ENCODE data around the gene VWA1.

The VWA1 gene

DNA sequence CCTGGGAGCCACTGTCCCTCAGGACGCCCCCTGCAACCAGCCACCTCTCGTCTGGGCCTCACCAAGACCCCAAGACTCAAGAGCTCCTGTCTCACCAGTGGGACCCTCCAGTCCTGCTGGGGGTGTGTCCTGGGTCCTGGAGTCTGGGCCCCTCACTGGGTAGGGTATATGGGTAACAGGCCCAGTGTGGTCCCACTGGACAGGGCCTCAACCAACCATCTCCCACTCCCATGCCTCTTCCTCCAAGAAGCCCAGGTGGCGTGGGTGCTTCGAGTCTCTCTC lies 725 bp upstream of the VWA1 start (continued):
- no peak for TF ChIP-seq ZFP3 (CRISPR knock-in tag; IDR thresholded peaks at IDR 0.05)
- no peak for TF ChIP-seq ZC3H10 (CRISPR knock-in tag; IDR thresholded peaks at IDR 0.05)
- no peak for TF ChIP-seq GLIS3 (CRISPR knock-in tag; IDR thresholded peaks at IDR 0.05)
- no peak for TF ChIP-seq ISL1 (CRISPR knock-in tag; IDR thresholded peaks at IDR 0.05)
- TF ChIP-seq BACH2 (CRISPR knock-in tag; IDR thresholded peaks at IDR 0.05; ENCODE audit: borderline replicate concordance): no peak
- no peak for TF ChIP-seq ARNTL (CRISPR knock-in tag; IDR thresholded peaks at IDR 0.05; ENCODE audit: borderline replicate concordance, low read depth)
- no peak for TF ChIP-seq ZNF565 (CRISPR knock-in tag; conservative IDR thresholded peaks at IDR 0.05; ENCODE audit: low read depth)
- TF ChIP-seq, protein P1, sequence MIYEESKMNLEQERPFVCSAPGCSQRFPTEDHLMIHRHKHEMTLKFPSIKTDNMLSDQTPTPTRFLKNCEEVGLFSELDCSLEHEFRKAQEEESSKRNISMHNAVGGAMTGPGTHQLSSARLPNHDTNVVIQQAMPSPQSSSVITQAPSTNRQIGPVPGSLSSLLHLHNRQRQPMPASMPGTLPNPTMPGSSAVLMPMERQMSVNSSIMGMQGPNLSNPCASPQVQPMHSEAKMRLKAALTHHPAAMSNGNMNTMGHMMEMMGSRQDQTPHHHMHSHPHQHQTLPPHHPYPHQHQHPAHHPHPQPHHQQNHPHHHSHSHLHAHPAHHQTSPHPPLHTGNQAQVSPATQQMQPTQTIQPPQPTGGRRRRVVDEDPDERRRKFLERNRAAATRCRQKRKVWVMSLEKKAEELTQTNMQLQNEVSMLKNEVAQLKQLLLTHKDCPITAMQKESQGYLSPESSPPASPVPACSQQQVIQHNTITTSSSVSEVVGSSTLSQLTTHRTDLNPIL (CRISPR knock-in tag; IDR thresholded peaks at IDR 0.05; ENCODE audit: low read depth): no peak
- TF ChIP-seq ESRRG (CRISPR knock-in tag; IDR thresholded peaks at IDR 0.05): no peak
- TF ChIP-seq SNAI2 (CRISPR knock-in tag; IDR thresholded peaks at IDR 0.05): no peak
- TF ChIP-seq, protein P2, sequence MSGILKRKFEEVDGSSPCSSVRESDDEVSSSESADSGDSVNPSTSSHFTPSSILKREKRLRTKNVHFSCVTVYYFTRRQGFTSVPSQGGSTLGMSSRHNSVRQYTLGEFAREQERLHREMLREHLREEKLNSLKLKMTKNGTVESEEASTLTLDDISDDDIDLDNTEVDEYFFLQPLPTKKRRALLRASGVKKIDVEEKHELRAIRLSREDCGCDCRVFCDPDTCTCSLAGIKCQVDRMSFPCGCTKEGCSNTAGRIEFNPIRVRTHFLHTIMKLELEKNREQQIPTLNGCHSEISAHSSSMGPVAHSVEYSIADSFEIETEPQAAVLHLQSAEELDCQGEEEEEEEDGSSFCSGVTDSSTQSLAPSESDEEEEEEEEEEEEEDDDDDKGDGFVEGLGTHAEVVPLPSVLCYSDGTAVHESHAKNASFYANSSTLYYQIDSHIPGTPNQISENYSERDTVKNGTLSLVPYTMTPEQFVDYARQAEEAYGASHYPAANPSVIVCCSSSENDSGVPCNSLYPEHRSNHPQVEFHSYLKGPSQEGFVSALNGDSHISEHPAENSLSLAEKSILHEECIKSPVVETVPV (CRISPR knock-in tag; IDR thresholded peaks at IDR 0.05): no peak

GRCh38 chr1:1435911-1436629 lies 580 bp downstream of the VWA1 start:
- ATAC-seq: no peak
- no peak for TF ChIP-seq ZFP30 (CRISPR knock-in tag; IDR thresholded peaks at IDR 0.05)
- TF ChIP-seq, protein P3, sequence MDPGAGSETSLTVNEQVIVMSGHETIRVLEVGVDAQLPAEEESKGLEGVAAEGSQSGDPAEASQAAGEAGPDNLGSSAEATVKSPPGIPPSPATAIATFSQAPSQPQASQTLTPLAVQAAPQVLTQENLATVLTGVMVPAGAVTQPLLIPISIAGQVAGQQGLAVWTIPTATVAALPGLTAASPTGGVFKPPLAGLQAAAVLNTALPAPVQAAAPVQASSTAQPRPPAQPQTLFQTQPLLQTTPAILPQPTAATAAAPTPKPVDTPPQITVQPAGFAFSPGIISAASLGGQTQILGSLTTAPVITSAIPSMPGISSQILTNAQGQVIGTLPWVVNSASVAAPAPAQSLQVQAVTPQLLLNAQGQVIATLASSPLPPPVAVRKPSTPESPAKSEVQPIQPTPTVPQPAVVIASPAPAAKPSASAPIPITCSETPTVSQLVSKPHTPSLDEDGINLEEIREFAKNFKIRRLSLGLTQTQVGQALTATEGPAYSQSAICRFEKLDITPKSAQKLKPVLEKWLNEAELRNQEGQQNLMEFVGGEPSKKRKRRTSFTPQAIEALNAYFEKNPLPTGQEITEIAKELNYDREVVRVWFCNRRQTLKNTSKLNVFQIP (CRISPR knock-in tag; IDR thresholded peaks at IDR 0.05; ENCODE audit: borderline replicate concordance, low read depth): no peak

DNA sequence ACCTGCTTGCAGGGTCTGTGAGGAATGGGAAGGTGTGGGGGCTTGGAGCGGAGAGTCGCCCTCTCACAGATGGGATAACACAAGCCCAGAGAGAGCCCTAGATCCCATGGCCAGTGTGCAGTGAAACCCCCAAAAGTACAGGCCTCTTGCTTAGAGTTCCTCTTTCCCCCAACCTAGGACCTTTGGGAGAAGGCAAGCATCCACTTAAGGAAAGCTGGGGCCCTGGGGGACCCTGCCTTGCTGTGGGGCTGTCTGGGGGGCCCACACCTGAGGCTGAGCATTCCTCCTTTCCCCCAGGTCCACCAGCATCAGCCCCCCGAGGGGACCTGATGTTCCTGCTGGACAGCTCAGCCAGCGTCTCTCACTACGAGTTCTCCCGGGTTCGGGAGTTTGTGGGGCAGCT lies 1.1 kb downstream of the VWA1 start:
- no peak for ATAC-seq
- no peak for TF ChIP-seq ZFP3 (CRISPR knock-in tag; IDR thresholded peaks at IDR 0.05)
- no peak for TF ChIP-seq PATZ1 (CRISPR knock-in tag; IDR thresholded peaks at IDR 0.05; ENCODE audit: borderline replicate concordance)
- TF ChIP-seq, protein P1 (CRISPR knock-in tag; IDR thresholded peaks at IDR 0.05; ENCODE audit: low read depth): no peak
- TF ChIP-seq ZNF565 (CRISPR knock-in tag; conservative IDR thresholded peaks at IDR 0.05; ENCODE audit: low read depth): no peak
- TF ChIP-seq TCF4 (CRISPR knock-in tag; IDR thresholded peaks at IDR 0.05; ENCODE audit: borderline replicate concordance): no peak
- TF ChIP-seq, protein P4, sequence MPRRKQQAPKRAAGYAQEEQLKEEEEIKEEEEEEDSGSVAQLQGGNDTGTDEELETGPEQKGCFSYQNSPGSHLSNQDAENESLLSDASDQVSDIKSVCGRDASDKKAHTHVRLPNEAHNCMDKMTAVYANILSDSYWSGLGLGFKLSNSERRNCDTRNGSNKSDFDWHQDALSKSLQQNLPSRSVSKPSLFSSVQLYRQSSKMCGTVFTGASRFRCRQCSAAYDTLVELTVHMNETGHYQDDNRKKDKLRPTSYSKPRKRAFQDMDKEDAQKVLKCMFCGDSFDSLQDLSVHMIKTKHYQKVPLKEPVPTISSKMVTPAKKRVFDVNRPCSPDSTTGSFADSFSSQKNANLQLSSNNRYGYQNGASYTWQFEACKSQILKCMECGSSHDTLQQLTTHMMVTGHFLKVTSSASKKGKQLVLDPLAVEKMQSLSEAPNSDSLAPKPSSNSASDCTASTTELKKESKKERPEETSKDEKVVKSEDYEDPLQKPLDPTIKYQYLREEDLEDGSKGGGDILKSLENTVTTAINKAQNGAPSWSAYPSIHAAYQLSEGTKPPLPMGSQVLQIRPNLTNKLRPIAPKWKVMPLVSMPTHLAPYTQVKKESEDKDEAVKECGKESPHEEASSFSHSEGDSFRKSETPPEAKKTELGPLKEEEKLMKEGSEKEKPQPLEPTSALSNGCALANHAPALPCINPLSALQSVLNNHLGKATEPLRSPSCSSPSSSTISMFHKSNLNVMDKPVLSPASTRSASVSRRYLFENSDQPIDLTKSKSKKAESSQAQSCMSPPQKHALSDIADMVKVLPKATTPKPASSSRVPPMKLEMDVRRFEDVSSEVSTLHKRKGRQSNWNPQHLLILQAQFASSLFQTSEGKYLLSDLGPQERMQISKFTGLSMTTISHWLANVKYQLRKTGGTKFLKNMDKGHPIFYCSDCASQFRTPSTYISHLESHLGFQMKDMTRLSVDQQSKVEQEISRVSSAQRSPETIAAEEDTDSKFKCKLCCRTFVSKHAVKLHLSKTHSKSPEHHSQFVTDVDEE (CRISPR knock-in tag; IDR thresholded peaks at IDR 0.05): no peak
- TF ChIP-seq ISL1 (CRISPR knock-in tag; IDR thresholded peaks at IDR 0.05): no peak
- TF ChIP-seq OSR1 (CRISPR knock-in tag; IDR thresholded peaks at IDR 0.05): no peak
- no peak for TF ChIP-seq ZNF8 (CRISPR knock-in tag; IDR thresholded peaks at IDR 0.05)
- TF ChIP-seq TOX (CRISPR knock-in tag; IDR thresholded peaks at IDR 0.05; ENCODE audit: borderline replicate concordance): no peak
- no peak for TF ChIP-seq PPARA (CRISPR knock-in tag; IDR thresholded peaks at IDR 0.05; ENCODE audit: borderline replicate concordance)
- TF ChIP-seq BACH2 (CRISPR knock-in tag; IDR thresholded peaks at IDR 0.05; ENCODE audit: borderline replicate concordance): no peak
- TF ChIP-seq, protein P2 (CRISPR knock-in tag; IDR thresholded peaks at IDR 0.05): no peak
- TF ChIP-seq ZNF70 (CRISPR knock-in tag; IDR thresholded peaks at IDR 0.05): no peak
- TF ChIP-seq ZC3H10 (CRISPR knock-in tag; IDR thresholded peaks at IDR 0.05): no peak
- TF ChIP-seq ARNTL (CRISPR knock-in tag; IDR thresholded peaks at IDR 0.05; ENCODE audit: borderline replicate concordance, low read depth): no peak
- no peak for TF ChIP-seq CSDC2 (CRISPR knock-in tag; IDR thresholded peaks at IDR 0.05)
- TF ChIP-seq SNAI2 (CRISPR knock-in tag; IDR thresholded peaks at IDR 0.05): no peak
